ENCODE measurements around the gene CRYGA.

CRYGA gene

GRCh38 chr2:208163489-208163888, at the start of gene CRYGA:
CRYGA (minus strand) TSS chr2:208163589; CDS start chr2:208163556, 33 bp downstream.
- DNase-seq, result no peak

- peak in 7 of 56 donors; percentile 1 to 19 (median 5) for DNase-seq
Measured at GRCh38 chr2:208210688-208211451, 47.5 kb upstream of the CRYGA start.

- no peak for DNase-seq
Measured at GRCh38 chr2:208208335-208209085, 45.1 kb upstream of the CRYGA start.

- no peak for DNase-seq
Measured at GRCh38 chr2:208207769-208208168, 44.4 kb upstream of the CRYGA start.

- no peak for DNase-seq
Measured at GRCh38 chr2:208204166-208204565, 40.8 kb upstream of the CRYGA start.

DNA sequence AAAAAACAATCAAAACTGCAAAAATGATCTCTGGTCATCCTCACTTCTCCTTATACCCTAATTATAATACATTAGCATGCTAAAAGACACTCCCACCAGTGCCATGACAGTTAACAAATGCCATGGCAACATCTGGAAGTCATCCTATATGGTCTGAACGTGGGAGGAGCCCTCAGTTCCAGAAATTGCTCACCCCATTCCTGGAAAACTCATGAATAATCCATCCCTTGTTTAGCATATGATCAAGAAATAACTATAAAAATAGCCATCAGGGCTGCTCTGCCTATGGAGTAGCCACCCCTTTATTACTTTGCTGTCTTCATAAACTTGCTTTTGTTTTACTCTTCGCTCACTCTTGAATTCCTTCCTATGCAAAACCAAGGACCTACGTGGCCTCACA, 32.1 kb upstream of the CRYGA start:
- no peak for DNase-seq

DNA sequence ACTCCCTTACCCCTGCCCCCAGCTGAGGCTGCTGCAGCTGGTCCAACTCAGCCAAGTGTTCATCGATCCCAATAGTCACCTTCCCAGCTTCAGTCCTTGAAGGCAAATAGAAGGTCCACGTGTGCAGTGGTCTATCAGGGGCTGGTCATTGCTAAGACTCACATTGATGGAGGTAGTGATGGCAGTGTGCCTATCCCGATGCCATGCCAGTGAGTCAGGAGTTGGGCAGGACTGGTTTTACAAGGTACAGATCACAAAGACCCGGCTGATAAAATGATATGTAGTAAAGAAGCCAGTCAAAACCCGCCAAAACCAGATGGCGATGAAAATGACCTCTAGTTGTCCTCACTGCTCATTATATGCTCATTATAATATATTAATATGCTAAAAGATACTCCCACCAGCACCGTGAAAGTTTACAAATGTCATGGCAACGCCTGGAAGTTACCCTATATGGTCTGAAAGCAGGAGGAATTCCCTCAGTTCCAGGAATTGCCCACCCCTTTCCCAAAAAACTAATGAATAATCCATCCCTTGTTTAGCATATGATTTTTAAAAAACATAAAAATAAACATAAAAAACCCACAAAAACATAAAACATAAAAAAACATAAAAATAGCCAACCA, 29.3 kb upstream of the CRYGA start:
- DNase-seq, result no peak

DNA sequence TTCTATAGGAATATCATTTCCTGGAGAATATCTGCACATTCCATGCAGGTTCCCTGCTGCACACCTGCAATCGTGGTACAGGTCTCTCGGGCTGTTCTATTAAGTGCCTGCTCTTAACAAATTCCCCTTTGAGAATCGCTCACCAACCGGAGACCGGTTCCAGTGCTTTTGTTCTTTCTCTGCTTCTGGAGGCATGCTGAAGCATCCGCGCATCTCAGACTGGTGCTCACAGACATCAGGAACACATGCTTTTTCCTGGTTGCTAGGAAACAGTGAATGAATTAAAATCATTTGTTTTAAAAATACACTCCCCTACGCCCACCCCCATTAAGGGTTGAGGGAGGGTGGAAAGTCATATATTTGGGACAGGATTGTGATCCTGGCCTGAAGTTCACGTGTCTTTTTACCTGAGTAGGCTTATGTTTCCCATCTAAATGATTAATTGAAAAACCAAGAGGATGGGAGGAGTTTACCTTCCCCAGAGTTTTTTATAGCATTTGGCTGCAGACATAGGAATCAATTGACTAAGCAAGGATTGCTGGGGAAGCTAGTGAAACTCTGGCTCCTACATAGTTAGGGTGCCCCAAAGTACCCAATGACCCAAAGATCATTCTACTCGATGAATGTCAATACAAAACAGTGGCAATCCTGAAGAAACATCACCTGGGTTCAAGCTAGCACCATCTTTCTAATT, 26.6 kb upstream of the CRYGA start, which contains the start of gene C2orf80:
Gene C2orf80 (minus strand): TSS at position 221 of the 694 bp plus-strand sequence. CDS start 3,044 bp downstream, outside the sequence.
- DNase-seq, result peak in 20 of 56 donors; percentile 5 to 63 (median 20)

- peak in 1 of 56 donors; percentile 7 for DNase-seq
Measured at GRCh38 chr2:208189069-208189809, 25.9 kb upstream of the CRYGA start.

GRCh38 chr2:208186893-208187292, 23.5 kb upstream of the CRYGA start:
- DNase-seq, result peak in 1 of 56 donors; percentile 11

GRCh38 chr2:208186465-208186864, 23.1 kb upstream of the CRYGA start:
- peak in 1 of 56 donors; percentile 8 for DNase-seq

GRCh38 chr2:208183972-208184705, 20.8 kb upstream of the CRYGA start:
- DNase-seq, result peak in 1 of 56 donors; percentile 4

DNA sequence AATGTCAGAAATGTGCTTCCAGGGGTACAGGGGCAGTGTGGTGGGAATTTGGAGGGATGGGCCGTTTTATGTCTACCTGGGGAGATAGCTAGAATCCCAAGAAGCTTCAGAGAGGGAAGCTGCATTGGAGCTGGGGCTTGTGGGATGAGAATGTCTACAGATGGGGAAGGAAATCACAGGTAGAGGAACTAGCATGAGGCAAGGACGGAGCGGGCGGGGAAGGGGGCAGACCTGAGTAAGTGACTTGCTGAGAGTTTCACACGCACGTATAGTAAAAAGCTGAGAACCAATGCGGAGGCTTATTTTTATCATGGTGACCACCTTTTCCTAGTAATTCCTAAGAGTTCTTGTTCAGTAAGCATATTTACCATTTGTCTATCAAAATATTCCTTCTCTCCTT, 20.1 kb upstream of the CRYGA start:
- peak in 2 of 56 donors; percentile 9 to 19 for DNase-seq

GRCh38 chr2:208182835-208183234, 19.4 kb upstream of the CRYGA start:
- no peak for DNase-seq

GRCh38 chr2:208179028-208179609, 15.7 kb upstream of the CRYGA start:
- no peak for DNase-seq

GRCh38 chr2:208175840-208176153, 12.4 kb upstream of the CRYGA start:
- peak in 1 of 56 donors; percentile 7 for DNase-seq

GRCh38 chr2:208175069-208175839, 11.9 kb upstream of the CRYGA start:
- DNase-seq, result peak in 50 of 56 donors; percentile 7 to 91 (median 59)

DNA sequence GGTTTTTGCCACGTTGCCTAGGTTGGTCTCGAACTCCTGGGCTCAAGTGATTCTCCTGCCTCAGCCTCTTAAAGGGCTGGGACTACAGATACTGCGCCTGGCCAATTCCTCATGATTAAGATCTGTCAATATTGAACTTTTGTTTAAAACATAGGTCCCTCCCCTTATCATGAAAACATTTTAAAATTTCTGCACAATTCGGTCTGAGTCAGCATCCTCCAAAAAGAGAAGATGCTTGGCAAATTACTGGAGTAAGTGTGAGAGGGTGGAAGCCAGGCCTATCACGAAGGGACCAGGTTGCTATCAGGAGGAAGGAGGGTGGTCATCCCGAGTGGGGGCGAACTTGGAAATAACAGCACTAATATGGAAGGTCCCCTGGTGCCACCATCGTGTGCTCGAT, 10.8 kb upstream of the CRYGA start:
- DNase-seq, result no peak

GRCh38 chr2:208172125-208172524, 8.7 kb upstream of the CRYGA start:
- DNase-seq, result no peak
